ENCODE data around the gene MAPK8IP3. TPM values are rescaled to one million over a fixed set of nuclear protein-coding genes. Genes with fewer than 3 reads are reported as not detected.

MAPK8IP3 gene
- total and polyA plus RNA-seq, 9 of the 15 experiments (the other 6 are each of a cell fraction or from before 2014, with no cell fraction given) = 0.17 to 58.7 (median 16.7) TPM

DNA sequence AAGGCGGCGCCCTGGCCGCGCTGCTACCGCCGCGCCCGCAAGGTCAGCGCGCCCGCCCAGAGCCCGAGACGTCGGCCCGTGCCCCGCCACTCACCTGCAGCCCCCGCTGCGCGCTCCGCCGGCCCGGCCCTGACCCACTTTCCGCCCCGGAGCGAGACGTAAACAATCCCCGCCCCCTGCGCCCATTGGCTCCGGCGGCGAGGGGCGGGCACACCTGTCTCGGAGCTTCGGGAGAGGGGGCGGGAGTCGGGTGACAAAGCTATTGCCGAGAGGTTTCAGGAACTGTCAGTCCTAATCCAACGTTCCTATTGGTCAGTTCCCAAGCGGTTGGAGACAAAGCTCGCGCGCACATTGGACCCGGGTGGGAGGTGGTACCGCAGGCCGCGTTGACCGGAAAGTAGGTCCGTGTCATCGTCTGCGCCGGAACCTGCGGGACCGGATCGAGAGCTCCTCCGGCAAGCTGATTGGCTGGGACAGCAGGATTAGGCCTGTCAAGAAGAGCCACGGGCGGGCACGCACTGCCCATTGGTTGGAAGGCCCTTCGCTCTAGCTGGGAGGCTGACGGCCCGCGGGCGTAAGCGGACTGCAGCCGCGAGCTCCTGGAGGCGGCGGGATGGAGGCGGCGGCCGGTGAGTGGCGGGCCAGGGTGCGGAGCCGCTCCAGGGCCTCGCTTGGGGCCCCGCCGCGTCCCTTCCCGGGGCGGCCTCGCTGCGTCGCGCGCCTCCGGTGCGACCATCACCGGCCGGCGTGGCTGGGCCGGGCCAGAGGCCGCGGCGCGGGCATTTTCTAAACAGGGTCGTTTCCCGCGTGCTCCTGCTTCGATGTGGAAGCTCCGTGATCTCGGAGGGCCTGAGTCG, 76.6 kb downstream of the MAPK8IP3 start, which contains the start of the genes NUBP2 and SPSB3 (continued):
- TF ChIP-seq, protein P1, sequence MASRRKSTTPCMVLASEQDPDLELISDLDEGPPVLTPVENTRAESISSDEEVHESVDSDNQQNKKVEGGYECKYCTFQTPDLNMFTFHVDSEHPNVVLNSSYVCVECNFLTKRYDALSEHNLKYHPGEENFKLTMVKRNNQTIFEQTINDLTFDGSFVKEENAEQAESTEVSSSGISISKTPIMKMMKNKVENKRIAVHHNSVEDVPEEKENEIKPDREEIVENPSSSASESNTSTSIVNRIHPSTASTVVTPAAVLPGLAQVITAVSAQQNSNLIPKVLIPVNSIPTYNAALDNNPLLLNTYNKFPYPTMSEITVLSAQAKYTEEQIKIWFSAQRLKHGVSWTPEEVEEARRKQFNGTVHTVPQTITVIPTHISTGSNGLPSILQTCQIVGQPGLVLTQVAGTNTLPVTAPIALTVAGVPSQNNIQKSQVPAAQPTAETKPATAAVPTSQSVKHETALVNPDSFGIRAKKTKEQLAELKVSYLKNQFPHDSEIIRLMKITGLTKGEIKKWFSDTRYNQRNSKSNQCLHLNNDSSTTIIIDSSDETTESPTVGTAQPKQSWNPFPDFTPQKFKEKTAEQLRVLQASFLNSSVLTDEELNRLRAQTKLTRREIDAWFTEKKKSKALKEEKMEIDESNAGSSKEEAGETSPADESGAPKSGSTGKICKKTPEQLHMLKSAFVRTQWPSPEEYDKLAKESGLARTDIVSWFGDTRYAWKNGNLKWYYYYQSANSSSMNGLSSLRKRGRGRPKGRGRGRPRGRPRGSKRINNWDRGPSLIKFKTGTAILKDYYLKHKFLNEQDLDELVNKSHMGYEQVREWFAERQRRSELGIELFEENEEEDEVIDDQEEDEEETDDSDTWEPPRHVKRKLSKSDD (conservative IDR thresholded peaks at IDR 0.05; ENCODE audit: low read length) = no peak
- TF ChIP-seq MTF1 (CRISPR knock-in tag; IDR thresholded peaks at IDR 0.05; ENCODE audit: borderline replicate concordance) (no peak), PHF20 (IDR thresholded peaks at IDR 0.05; ENCODE audit: partially characterized antibody) (peak; percentile 86), EZH2 (IDR thresholded peaks at IDR 0.05; ENCODE audit: borderline replicate concordance, low read depth, low read length) (no peak), JUN (IDR thresholded peaks at IDR 0.05; ENCODE audit: borderline replicate concordance, low read depth, low read length) (no peak; the same call in 1 of the 2 replicates), JUN (CRISPR knock-in tag; IDR thresholded peaks at IDR 0.05; ENCODE audit: borderline replicate concordance) (no peak), ZNF778 (CRISPR knock-in tag; IDR thresholded peaks at IDR 0.05) (no peak), KDM5B (IDR thresholded peaks at IDR 0.05; ENCODE audit: insufficient replicate concordance, low read depth, low read length) (peak; percentile 42), NFRKB (IDR thresholded peaks at IDR 0.05; ENCODE audit: low read depth) (no peak), CREB1 (IDR thresholded peaks at IDR 0.05) (peak; percentile 98), CREB1 (CRISPR knock-in tag; IDR thresholded peaks at IDR 0.05) (peak; percentile 98), ZKSCAN1 (IDR thresholded peaks at IDR 0.05; ENCODE audit: low read depth, low read length) (0 out of 2 replicates have a peak, but pooled peaks have one; percentile 19), CC2D1A (IDR thresholded peaks at IDR 0.05) (peak; percentile 93; the same call in 1 of the 2 replicates)
- TF ChIP-seq, protein P2, sequence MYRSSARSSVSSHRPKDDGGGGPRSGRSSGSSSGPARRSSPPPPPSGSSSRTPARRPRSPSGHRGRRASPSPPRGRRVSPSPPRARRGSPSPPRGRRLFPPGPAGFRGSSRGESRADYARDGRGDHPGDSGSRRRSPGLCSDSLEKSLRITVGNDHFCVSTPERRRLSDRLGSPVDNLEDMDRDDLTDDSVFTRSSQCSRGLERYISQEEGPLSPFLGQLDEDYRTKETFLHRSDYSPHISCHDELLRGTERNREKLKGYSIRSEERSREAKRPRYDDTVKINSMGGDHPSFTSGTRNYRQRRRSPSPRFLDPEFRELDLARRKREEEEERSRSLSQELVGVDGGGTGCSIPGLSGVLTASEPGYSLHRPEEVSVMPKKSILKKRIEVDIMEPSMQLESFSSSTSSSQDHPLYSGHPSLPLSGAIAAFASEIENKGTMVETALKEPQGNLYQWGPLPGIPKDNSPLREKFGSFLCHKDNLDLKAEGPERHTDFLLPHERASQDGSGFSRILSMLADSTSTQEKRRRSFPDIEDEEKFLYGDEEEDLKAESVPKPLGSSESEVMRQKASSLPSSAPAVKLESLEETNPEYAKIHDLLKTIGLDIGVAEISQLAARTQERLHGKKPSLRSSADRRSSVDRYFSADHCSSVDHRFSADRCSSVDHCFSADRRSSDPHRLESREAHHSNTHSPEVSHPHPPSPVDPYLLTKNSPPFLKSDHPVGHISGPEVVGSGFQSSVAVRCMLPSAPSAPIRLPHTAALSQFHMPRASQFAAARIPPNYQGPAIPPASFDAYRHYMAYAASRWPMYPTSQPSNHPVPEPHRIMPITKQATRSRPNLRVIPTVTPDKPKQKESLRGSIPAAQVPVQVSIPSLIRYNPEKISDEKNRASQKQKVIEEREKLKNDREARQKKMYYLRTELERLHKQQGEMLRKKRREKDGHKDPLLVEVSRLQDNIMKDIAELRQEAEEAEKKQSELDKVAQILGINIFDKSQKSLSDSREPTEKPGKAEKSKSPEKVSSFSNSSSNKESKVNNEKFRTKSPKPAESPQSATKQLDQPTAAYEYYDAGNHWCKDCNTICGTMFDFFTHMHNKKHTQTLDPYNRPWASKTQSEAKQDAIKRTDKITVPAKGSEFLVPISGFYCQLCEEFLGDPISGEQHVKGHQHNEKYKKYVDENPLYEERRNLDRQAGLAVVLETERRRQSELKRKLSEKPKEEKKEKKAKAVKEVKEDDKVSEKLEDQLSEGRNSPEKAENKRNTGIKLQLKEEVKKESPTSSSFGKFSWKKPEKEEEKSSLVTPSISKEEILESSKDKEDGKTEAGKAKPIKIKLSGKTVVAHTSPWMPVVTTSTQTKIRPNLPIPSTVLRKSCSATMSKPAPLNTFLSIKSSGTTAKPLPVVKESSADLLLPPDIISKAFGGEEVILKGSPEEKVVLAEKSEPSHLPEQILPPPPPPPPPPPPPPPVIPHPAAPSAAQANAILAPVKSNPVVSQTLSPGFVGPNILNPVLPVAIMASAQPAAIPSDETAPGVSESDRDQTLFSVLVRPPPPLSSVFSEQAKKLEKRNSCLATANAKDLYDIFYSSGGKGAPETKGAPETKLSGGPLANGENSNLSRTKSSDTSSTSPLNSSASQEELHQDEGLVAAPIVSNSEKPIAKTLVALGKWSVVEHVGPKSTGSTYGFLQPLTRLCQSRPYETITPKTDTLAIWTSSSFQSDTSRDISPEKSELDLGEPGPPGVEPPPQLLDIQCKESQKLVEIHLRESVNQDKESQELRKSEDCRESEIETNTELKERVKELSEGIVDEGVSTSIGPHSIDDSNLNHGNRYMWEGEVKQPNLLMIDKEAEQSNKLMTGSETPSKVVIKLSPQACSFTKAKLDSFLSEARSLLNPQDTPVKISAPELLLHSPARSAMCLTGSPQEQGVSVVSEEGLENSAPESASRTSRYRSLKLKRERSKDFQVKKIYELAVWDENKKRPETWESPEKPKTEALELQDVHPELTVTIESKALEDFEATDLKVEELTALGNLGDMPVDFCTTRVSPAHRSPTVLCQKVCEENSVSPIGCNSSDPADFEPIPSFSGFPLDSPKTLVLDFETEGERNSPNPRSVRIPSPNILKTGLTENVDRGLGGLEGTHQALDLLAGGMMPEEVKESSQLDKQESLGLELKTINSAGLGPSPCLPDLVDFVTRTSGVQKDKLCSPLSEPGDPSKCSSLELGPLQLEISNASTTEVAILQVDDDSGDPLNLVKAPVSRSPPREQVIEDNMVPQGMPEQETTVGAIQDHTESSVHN (IDR thresholded peaks at IDR 0.05; ENCODE audit: borderline replicate concordance in 1 of 2, low read depth in 1 of 2) = no peak
- TF ChIP-seq, protein P3, sequence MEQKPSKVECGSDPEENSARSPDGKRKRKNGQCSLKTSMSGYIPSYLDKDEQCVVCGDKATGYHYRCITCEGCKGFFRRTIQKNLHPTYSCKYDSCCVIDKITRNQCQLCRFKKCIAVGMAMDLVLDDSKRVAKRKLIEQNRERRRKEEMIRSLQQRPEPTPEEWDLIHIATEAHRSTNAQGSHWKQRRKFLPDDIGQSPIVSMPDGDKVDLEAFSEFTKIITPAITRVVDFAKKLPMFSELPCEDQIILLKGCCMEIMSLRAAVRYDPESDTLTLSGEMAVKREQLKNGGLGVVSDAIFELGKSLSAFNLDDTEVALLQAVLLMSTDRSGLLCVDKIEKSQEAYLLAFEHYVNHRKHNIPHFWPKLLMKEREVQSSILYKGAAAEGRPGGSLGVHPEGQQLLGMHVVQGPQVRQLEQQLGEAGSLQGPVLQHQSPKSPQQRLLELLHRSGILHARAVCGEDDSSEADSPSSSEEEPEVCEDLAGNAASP (IDR thresholded peaks at IDR 0.05) = no peak
